Suprapubic skin (tissue), 4 donors: ENCODE measurements around the gene AMBRA1. TPM values are rescaled to one million over a fixed set of nuclear protein-coding genes. Genes with fewer than 3 reads are reported as not detected.

Experiments used
- DNase-seq, 2 donors: peaks; one replicate each; pipeline ENCODE4 v3.0.0-alpha.2; 2019; ENCODE audit warnings: low spot score in 2 of 2
- H3K27ac ChIP-seq: fragments of 200-600 bp; sonication (generic); one replicate; pipeline ENCODE4 v1.5.1; 2019
- H3K27me3 ChIP-seq: fragments of 200-600 bp; sonication (generic); one replicate; pipeline ENCODE4 v1.5.1; 2019
- H3K36me3 ChIP-seq: fragments of 200-600 bp; sonication (generic); one replicate; pipeline ENCODE4 v1.5.1; 2019
- H3K4me1 ChIP-seq: fragments of 200-600 bp; sonication (generic); one replicate; pipeline ENCODE4 v1.5.1; 2019
- H3K4me3 ChIP-seq: fragments of 200-600 bp; sonication (generic); one replicate; pipeline ENCODE4 v1.5.1; 2019; ENCODE audit warnings: mild to moderate bottlenecking
- H3K9me3 ChIP-seq: fragments of 200-600 bp; sonication (generic); one replicate; pipeline ENCODE4 v1.5.1; 2019
- EP300 ChIP-seq: sonication (generic); formaldehyde crosslinking; IDR thresholded peaks from one replicate; pipeline ENCODE4 v1.6.1; 2017; ENCODE audit warnings: antibody characterized with exemption
- POLR2A ChIP-seq, 2 donors: fragments of 450-650 bp; IDR thresholded peaks; one replicate each; pipeline ENCODE4 v1.6.1; 2017; ENCODE audit warnings: antibody characterized with exemption in 2 of 2, mild to moderate bottlenecking in 2 of 2, moderate library complexity in 2 of 2
- POLR2AphosphoS5 ChIP-seq, 3 donors: sonication (generic); formaldehyde crosslinking; IDR thresholded peaks; one replicate each; pipeline ENCODE4 v1.6.1; 2017; ENCODE audit warnings: antibody characterized with exemption in 3 of 3
- WGBS: methylation state at CpG from one replicate; pipeline ENCODE4 v1.1.5; 2018; 5-methylcytosine and 5-hydroxymethylcytosine counted together
- total RNA-seq, 4 donors: library from RNA; depleted of rRNA; stranded (reverse); fragments of >200 nt; gene quantifications; one replicate each; pipeline ENCODE4 v1.1.0, GENCODE V29; 2016
- TF ChIP-seq, protein P1 (sequence below), 2 donors: fragments of 200-600 bp in 1 of 2; fragments of 450-650 bp in 1 of 2; sonication (generic) in 1 of 2; IDR thresholded peaks; one replicate each; pipeline ENCODE4 v1.5.1; 2016 to 2019; ENCODE audit warnings: antibody characterized with exemption in 2 of 2, mild to moderate bottlenecking in 1 of 2, moderate library complexity in 1 of 2

AMBRA1 gene
- total RNA-seq, 4 donors from 2014 or later = 38.6 to 63.2 (median 45.6) TPM

DNA sequence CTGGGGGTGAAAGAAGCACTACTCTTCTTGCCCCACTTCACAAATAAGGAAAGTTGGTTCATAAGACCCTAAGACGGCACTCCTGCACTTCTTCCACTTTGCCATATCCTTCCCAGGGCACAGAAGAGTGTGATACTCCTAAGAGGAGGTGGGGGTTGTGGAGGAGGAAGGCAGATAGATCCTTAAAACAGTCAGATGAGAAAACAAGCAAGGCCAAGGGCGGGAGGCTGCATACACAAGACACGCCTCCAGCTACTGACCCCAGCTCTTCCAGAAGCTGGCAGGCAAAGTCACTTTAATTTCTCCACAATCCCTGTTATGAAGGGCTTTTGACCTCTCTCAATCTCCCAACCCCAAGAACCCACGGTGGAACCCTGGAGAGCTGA, 200.6 kb downstream of the AMBRA1 start:
- H3K27ac ChIP-seq = no peak overlapping the region
- no peaks in the 10 kb centered on the region for H3K9me3 ChIP-seq
- TF ChIP-seq POLR2A (IDR thresholded peaks at IDR 0.05) (no peak), POLR2AphosphoS5 (IDR thresholded peaks at IDR 0.05) (no peak), EP300 (no peak)
- TF ChIP-seq, protein P1, sequence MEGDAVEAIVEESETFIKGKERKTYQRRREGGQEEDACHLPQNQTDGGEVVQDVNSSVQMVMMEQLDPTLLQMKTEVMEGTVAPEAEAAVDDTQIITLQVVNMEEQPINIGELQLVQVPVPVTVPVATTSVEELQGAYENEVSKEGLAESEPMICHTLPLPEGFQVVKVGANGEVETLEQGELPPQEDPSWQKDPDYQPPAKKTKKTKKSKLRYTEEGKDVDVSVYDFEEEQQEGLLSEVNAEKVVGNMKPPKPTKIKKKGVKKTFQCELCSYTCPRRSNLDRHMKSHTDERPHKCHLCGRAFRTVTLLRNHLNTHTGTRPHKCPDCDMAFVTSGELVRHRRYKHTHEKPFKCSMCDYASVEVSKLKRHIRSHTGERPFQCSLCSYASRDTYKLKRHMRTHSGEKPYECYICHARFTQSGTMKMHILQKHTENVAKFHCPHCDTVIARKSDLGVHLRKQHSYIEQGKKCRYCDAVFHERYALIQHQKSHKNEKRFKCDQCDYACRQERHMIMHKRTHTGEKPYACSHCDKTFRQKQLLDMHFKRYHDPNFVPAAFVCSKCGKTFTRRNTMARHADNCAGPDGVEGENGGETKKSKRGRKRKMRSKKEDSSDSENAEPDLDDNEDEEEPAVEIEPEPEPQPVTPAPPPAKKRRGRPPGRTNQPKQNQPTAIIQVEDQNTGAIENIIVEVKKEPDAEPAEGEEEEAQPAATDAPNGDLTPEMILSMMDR (IDR thresholded peaks at IDR 0.05) = no peak
- no peak for DNase-seq
- peaks cover 43% of the 10 kb centered on the region for H3K27me3 ChIP-seq
- H3K36me3 ChIP-seq = peaks cover 20% of the 10 kb centered on the region
- H3K4me3 ChIP-seq = peak overlapping the region; percentile 54
- H3K4me1 ChIP-seq = peaks cover 43% of the 10 kb centered on the region
- WGBS = 60% methylated on average over 4 of the region's 4 CpGs

DNA sequence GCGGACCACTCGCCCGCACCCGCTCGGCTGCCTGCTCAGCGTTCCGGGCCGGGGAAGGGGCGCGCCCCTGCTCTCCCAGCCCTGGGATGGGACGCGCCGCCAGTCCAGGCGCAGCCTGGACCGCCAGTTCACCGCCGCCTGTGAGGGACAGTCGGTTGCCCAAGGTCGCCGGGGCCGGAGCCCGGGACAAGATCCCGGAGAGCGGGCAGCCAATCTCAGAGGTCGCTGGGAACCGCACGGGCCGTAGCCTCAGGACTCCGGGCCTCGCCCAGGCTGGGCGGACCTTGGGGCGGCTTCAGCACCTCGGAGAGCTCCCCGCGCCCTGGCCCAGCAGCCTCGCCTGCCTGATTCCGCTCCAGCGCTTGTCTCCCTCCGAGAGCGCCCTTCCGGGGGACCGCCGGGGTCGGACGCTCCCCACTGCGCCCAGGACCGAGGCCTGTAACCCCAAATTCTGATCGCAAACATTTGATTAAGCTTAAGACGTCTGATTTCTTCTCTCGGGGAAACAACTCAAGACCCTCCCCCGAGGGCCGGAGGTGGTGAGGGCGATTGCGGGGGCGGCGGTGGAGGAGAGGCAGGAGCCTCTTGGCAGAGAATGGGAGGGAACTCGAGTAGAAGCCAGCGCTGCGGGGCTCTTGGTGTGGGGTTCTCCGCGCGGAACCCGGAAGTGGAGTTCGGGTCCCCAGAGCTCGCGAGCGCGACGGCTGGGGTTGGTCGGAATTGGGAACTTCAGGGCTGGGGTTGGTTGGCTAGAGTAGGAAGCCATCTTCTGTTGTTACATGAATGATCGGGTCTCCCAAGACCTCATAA, 201.2 kb downstream of the AMBRA1 start:
- TF ChIP-seq EP300 (no peak), POLR2AphosphoS5 (IDR thresholded peaks at IDR 0.05) (peak in 1 of 3 donors; percentile 22)
- TF ChIP-seq, protein P1 (IDR thresholded peaks at IDR 0.05) = no peak
- 13% methylated on average over 7 of the region's 71 CpGs for WGBS
- no peak overlapping the region for H3K27ac ChIP-seq
- H3K27me3 ChIP-seq = peaks cover 49% of the 10 kb centered on the region
- DNase-seq = peak in 1 of 2 donors; percentile 92
- H3K36me3 ChIP-seq = peaks cover 14% of the 10 kb centered on the region
- H3K4me1 ChIP-seq = peaks cover 45% of the 10 kb centered on the region
- H3K4me3 ChIP-seq = peak overlapping the region; percentile 54
- no peaks in the 10 kb centered on the region for H3K9me3 ChIP-seq

GRCh38 chr11:46391578-46392420, 202.0 kb downstream of the AMBRA1 start, which contains the start of gene CHRM4:
Gene CHRM4, minus strand, starts transcription at chr11:46391776. Its CDS starts 5,219 bp downstream, at chr11:46386557.
- Histone ChIP-seq H3K9me3 (no peaks in the 10 kb centered on the region), H3K4me1 (peaks cover 46% of the 10 kb centered on the region), H3K27ac (no peak within 1 kb of the TSS), H3K4me3 (peak within 1 kb of the TSS; percentile 54), H3K27me3 (peaks cover 57% of the 10 kb centered on the region), H3K36me3 (peaks cover 5% of the 10 kb centered on the region)
- under 1% methylated on average over 18 of the region's 123 CpGs for WGBS
- no peak for DNase-seq
- TF ChIP-seq POLR2A (IDR thresholded peaks at IDR 0.05) = no peak
- TF ChIP-seq POLR2AphosphoS5 (IDR thresholded peaks at IDR 0.05) = no peak
- no peak for TF ChIP-seq EP300
- TF ChIP-seq, protein P1 (IDR thresholded peaks at IDR 0.05) = no peak

- DNase-seq = no peak
- no peaks in the 10 kb centered on the region for H3K36me3 ChIP-seq
- H3K27me3 ChIP-seq = peaks cover 60% of the 10 kb centered on the region
- H3K9me3 ChIP-seq = no peaks in the 10 kb centered on the region
- peak overlapping the region; percentile 54 for H3K4me3 ChIP-seq
- WGBS = 0% methylated on average over 16 of the region's 31 CpGs
- TF ChIP-seq POLR2AphosphoS5 (IDR thresholded peaks at IDR 0.05) = no peak
- no peak for TF ChIP-seq EP300
- TF ChIP-seq, protein P1 (IDR thresholded peaks at IDR 0.05) = no peak
- no peak for TF ChIP-seq POLR2A (IDR thresholded peaks at IDR 0.05)
- no peak overlapping the region for H3K27ac ChIP-seq
- H3K4me1 ChIP-seq = peaks cover 46% of the 10 kb centered on the region
Observed at GRCh38 chr11:46391186-46391577, 202.6 kb downstream of the AMBRA1 start.
